Panc1 (cell line): ENCODE measurements around the gene TAGLN2. TPM values are rescaled to one million over a fixed set of nuclear protein-coding genes. Genes with fewer than 3 reads are reported as not detected.

ENCODE experiments used
- ATAC-seq: fragments of 200-7000 bp; cut with Tn5 transposase; 2 replicates; pipeline ENCODE4 v1.9.1; 2020; ENCODE audit warnings: mild to moderate bottlenecking, moderate library complexity
- BruUV-seq: library from RNA; stranded (reverse); fragments of 400-500 nt; replicated peaks from 2 replicates; lab custom pipeline; 2021; lab: Mats Ljungman, UMichigan
- CTCF ChIA-PET: fragments of 300-600 bp; sonication (Branson Sonifier 250); formaldehyde crosslinking; loops from one replicate; lab custom pipeline; 2022; ENCODE audit warnings: antibody characterized with exemption; lab: Charles Lee
- POLR2A ChIA-PET: fragments of 300-600 bp; sonication (Branson Sonifier 250); formaldehyde crosslinking; loops from one replicate; lab custom pipeline; 2022; ENCODE audit warnings: antibody characterized with exemption; lab: Charles Lee
- DNase-seq: peaks from one replicate; pipeline ENCODE4 v3.0.0-alpha.2; 2010; ENCODE audit warnings: low read depth, low spot score
- H3K27ac ChIP-seq: 2 replicates; pipeline ENCODE4 v1.5.1; 2011; ENCODE audit warnings: mild to moderate bottlenecking, low read length, inconsistent platforms
- H3K27me3 ChIP-seq: fragments of 200-500 bp; sonication (Bioruptor generic); 2 replicates; pipeline ENCODE4 v1.6.0; 2014; ENCODE audit warnings: low read length, inconsistent platforms; ENCODE audit not compliant: control insufficient read depth, insufficient read depth
- H3K36me3 ChIP-seq: fragments of 200-500 bp; sonication (Bioruptor generic); 2 replicates; pipeline ENCODE4 v1.5.1; 2014; ENCODE audit warnings: inconsistent platforms, mild to moderate bottlenecking, low read length, moderate library complexity; ENCODE audit not compliant: control insufficient read depth, insufficient read depth
- H3K4me1 ChIP-seq: 2 replicates; pipeline ENCODE4 v1.5.1; 2011; ENCODE audit warnings: inconsistent platforms, mild to moderate bottlenecking, low read length, moderate library complexity; ENCODE audit not compliant: control insufficient read depth, insufficient read depth
- H3K4me3 ChIP-seq, 2 experiments: 2 replicates each; pipeline ENCODE4 v1.5.1; 2011 to 2012; ENCODE audit warnings: low read depth in 2 of 2, low read length in 2 of 2, mild to moderate bottlenecking in 2 of 2, inconsistent platforms in 1 of 2, moderate library complexity in 1 of 2
- H3K9me3 ChIP-seq: fragments of 200-500 bp; sonication (Bioruptor generic); 2 replicates; pipeline ENCODE4 v1.5.1; 2014; ENCODE audit warnings: low read depth, mild to moderate bottlenecking, inconsistent platforms, low read length, moderate library complexity; ENCODE audit not compliant: control insufficient read depth, insufficient read depth
- POLR2AphosphoS5 ChIP-seq: IDR thresholded peaks from 2 replicates; pipeline ENCODE4 v1.6.1; 2012; ENCODE audit warnings: mild to moderate bottlenecking, low read depth, low read length, moderate library complexity
- SIN3A ChIP-seq: IDR thresholded peaks from 2 replicates; pipeline ENCODE4 v1.6.1; 2012; ENCODE audit warnings: low read depth, mild to moderate bottlenecking, low read length, moderate library complexity, borderline replicate concordance; ENCODE audit not compliant: insufficient read depth
- TCF7L2 ChIP-seq: IDR thresholded peaks from 2 replicates; pipeline ENCODE4 v1.6.1; 2011; ENCODE audit warnings: mild to moderate bottlenecking, low read depth, low read length, inconsistent platforms
- in situ Hi-C: cut with HindIII; loops from 2 replicates; pipeline ENCODE4 v1.10.0; 2016; ENCODE audit warnings: low sequenced_read_pairs, low pct_unique_long_range_greater_than_20kb
- intact Hi-C: fragments of 100-400 bp; cut with micrococcal nuclease; formaldehyde crosslinking; loops from one replicate; pipeline ENCODE4 v1.10.0; 2022; ENCODE audit not compliant: unreplicated experiment
- total RNA-seq: library from RNA; stranded (reverse); gene quantifications from one replicate; pipeline ENCODE4 v1.2.1, GENCODE V29; 2021; ENCODE audit not compliant: unreplicated experiment
- TF ChIP-seq, protein P1 (sequence below), 2 experiments: IDR thresholded peaks; 2 replicates each; pipeline ENCODE4 v1.6.1; 2011 to 2012; ENCODE audit warnings: low read depth in 2 of 2, control low read depth in 1 of 2, low read length in 1 of 2, mild to moderate bottlenecking in 1 of 2, moderate library complexity in 1 of 2; ENCODE audit not compliant: insufficient read depth in 1 of 2
- TF ChIP-seq, protein P2 (sequence below): fragments of 450-650 bp; IDR thresholded peaks from 2 replicates; pipeline ENCODE4 v1.5.1; 2017; ENCODE audit warnings: mild to moderate bottlenecking

The TAGLN2 gene
- total RNA-seq, 1 experiment from 2014 or later, result 474 TPM

DNA sequence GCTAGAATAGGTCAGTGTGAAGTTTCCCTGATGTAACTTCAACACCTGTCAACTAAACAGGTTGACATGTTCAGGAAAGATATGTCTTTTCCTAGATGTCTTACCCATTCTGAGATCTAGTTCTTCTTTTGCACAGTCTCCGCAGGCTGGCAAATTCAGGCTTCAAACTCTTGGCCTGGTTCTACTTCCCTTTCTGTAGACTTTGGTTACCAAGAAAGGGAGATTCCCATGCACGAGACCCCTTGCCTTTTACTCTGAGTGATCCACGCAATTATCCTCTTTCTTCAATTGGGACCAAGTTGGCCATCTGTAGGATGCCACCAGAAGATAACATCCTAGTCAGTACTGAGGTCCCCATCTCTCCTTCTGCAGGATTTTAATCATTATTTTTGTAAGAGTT, 27.3 kb downstream of the TAGLN2 start:
- in situ Hi-C loops, result no loop called here
- H3K36me3 ChIP-seq, result no peaks in the 10 kb centered on the region
- no peaks in the 10 kb centered on the region for H3K27me3 ChIP-seq
- intact Hi-C loops, result loop anchor here (10.0 kb wide), 1 partner anchor 733 kb away; no protein-coding TSS in a partner anchor
- no peak overlapping the region for H3K4me3 ChIP-seq
- no peaks in the 10 kb centered on the region for H3K9me3 ChIP-seq
- no peak for TF ChIP-seq POLR2AphosphoS5
- TF ChIP-seq, protein P1, sequence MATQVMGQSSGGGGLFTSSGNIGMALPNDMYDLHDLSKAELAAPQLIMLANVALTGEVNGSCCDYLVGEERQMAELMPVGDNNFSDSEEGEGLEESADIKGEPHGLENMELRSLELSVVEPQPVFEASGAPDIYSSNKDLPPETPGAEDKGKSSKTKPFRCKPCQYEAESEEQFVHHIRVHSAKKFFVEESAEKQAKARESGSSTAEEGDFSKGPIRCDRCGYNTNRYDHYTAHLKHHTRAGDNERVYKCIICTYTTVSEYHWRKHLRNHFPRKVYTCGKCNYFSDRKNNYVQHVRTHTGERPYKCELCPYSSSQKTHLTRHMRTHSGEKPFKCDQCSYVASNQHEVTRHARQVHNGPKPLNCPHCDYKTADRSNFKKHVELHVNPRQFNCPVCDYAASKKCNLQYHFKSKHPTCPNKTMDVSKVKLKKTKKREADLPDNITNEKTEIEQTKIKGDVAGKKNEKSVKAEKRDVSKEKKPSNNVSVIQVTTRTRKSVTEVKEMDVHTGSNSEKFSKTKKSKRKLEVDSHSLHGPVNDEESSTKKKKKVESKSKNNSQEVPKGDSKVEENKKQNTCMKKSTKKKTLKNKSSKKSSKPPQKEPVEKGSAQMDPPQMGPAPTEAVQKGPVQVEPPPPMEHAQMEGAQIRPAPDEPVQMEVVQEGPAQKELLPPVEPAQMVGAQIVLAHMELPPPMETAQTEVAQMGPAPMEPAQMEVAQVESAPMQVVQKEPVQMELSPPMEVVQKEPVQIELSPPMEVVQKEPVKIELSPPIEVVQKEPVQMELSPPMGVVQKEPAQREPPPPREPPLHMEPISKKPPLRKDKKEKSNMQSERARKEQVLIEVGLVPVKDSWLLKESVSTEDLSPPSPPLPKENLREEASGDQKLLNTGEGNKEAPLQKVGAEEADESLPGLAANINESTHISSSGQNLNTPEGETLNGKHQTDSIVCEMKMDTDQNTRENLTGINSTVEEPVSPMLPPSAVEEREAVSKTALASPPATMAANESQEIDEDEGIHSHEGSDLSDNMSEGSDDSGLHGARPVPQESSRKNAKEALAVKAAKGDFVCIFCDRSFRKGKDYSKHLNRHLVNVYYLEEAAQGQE (IDR thresholded peaks at IDR 0.05; ENCODE audit: insufficient read depth in 1 of 2, low read depth in 2 of 2, low read length in 1 of 2), result no peak
- TF ChIP-seq, protein P2, sequence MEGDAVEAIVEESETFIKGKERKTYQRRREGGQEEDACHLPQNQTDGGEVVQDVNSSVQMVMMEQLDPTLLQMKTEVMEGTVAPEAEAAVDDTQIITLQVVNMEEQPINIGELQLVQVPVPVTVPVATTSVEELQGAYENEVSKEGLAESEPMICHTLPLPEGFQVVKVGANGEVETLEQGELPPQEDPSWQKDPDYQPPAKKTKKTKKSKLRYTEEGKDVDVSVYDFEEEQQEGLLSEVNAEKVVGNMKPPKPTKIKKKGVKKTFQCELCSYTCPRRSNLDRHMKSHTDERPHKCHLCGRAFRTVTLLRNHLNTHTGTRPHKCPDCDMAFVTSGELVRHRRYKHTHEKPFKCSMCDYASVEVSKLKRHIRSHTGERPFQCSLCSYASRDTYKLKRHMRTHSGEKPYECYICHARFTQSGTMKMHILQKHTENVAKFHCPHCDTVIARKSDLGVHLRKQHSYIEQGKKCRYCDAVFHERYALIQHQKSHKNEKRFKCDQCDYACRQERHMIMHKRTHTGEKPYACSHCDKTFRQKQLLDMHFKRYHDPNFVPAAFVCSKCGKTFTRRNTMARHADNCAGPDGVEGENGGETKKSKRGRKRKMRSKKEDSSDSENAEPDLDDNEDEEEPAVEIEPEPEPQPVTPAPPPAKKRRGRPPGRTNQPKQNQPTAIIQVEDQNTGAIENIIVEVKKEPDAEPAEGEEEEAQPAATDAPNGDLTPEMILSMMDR, result no peak
- DNase-seq (no peak), ATAC-seq (no peak)
- POLR2A ChIA-PET, result no interaction called here
- no peaks in the 10 kb centered on the region for H3K4me1 ChIP-seq
- H3K27ac ChIP-seq, result no peak overlapping the region
- BruUV-seq, result no TSS peak
- CTCF ChIA-PET, result no interaction called here

DNA sequence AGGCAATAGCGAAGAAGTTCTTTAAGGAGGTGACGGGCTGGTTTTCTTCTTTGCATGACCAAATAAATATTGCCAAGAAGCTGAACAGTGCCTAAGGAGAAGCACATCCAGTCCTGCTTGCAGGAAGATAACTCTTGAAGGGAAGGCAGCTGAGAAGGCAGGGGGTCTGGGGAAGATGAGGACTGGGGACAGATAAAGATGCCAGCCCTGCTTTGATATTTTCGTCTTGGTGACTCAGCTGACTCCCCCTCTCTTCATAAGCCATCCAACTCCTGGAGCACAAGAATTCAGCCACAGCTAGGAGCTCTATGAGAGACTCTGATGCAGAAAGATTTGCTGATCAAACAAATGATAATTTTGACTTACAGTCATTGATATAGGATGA, 28.8 kb downstream of the TAGLN2 start:
- ATAC-seq (no peak), DNase-seq (no peak)
- Histone ChIP-seq H3K27ac (no peak overlapping the region), H3K36me3 (no peaks in the 10 kb centered on the region), H3K27me3 (no peaks in the 10 kb centered on the region), H3K4me1 (no peaks in the 10 kb centered on the region), H3K9me3 (no peaks in the 10 kb centered on the region), H3K4me3 (no peak overlapping the region)
- ChIA-PET POLR2A (no interaction called here), CTCF (interaction anchor here (1.0 kb wide), 1 partner anchor 111 kb away, joined by 3 read pairs; no protein-coding TSS in a partner anchor)
- intact Hi-C loops (loop anchor here (10.0 kb wide), 1 partner anchor 732 kb away; no protein-coding TSS in a partner anchor), in situ Hi-C loops (no loop called here)
- TF ChIP-seq TCF7L2 (no peak), POLR2AphosphoS5 (no peak), SIN3A (no peak)
- TF ChIP-seq, protein P2, result no peak
- TF ChIP-seq, protein P1 (IDR thresholded peaks at IDR 0.05; ENCODE audit: insufficient read depth in 1 of 2, low read depth in 2 of 2, low read length in 1 of 2), result no peak
- no TSS peak for BruUV-seq
